HEK293 (cell line): Measurements from ENCODE around the gene ASIC3.

Experiments
- KLF7 ChIP-seq: fragments of 450-650 bp; formaldehyde crosslinking; IDR thresholded peaks from 2 replicates; pipeline ENCODE4 v1.5.1; 2016; ENCODE audit warnings: missing biosample characterization, missing genetic modification characterization, borderline replicate concordance
- SCRT2 ChIP-seq: fragments of 450-650 bp; formaldehyde crosslinking; IDR thresholded peaks from 2 replicates; pipeline ENCODE4 v1.5.1; 2016; ENCODE audit warnings: missing biosample characterization, missing genetic modification characterization
- SETDB1 ChIP-seq: IDR thresholded peaks from one replicate; pipeline ENCODE4 v1.6.1; 2017; ENCODE audit warnings: mild to moderate bottlenecking, low read length, moderate library complexity, mixed read lengths; ENCODE audit not compliant: insufficient read length
- SP2 ChIP-seq: fragments of 450-650 bp; formaldehyde crosslinking; IDR thresholded peaks from 2 replicates; pipeline ENCODE4 v1.5.1; 2016; ENCODE audit warnings: missing biosample characterization, missing genetic modification characterization
- ZBTB7A ChIP-seq: fragments of 450-650 bp; formaldehyde crosslinking; IDR thresholded peaks from 2 replicates; pipeline ENCODE4 v1.5.1; 2016; ENCODE audit warnings: low read depth, missing biosample characterization, missing genetic modification characterization
- ZBTB8A ChIP-seq: fragments of 450-650 bp; formaldehyde crosslinking; IDR thresholded peaks from 2 replicates; pipeline ENCODE4 v1.5.1; 2016; ENCODE audit warnings: missing biosample characterization, missing genetic modification characterization
- ZEB2 ChIP-seq: fragments of 450-650 bp; formaldehyde crosslinking; IDR thresholded peaks from 2 replicates; pipeline ENCODE4 v1.5.1; 2016; ENCODE audit warnings: missing biosample characterization, missing genetic modification characterization
- ZNF169 ChIP-seq: fragments of 450-650 bp; formaldehyde crosslinking; IDR thresholded peaks from 2 replicates; pipeline ENCODE4 v1.5.1; 2016; ENCODE audit warnings: missing biosample characterization, missing genetic modification characterization
- ZNF184 ChIP-seq: fragments of 450-650 bp; IDR thresholded peaks from 2 replicates; pipeline ENCODE4 v1.5.1; 2018; ENCODE audit warnings: missing biosample characterization, mild to moderate bottlenecking, missing genetic modification characterization
- ZNF341 ChIP-seq: fragments of 450-650 bp; formaldehyde crosslinking; IDR thresholded peaks from 2 replicates; pipeline ENCODE4; 2016; ENCODE audit warnings: low read depth, missing biosample characterization, missing genetic modification characterization
- ZNF366 ChIP-seq: fragments of 450-650 bp; formaldehyde crosslinking; conservative IDR thresholded peaks from 2 replicates; pipeline ENCODE4 v1.5.1; 2016; ENCODE audit warnings: missing biosample characterization, missing genetic modification characterization
- ZNF473 ChIP-seq: fragments of 450-650 bp; formaldehyde crosslinking; IDR thresholded peaks from 2 replicates; pipeline ENCODE4 v1.5.1; 2017; ENCODE audit warnings: missing biosample characterization, missing genetic modification characterization
- ZNF48 ChIP-seq: fragments of 450-650 bp; formaldehyde crosslinking; IDR thresholded peaks from 2 replicates; pipeline ENCODE4 v1.5.1; 2016; ENCODE audit warnings: missing biosample characterization, missing genetic modification characterization
- ZNF585B ChIP-seq: fragments of 450-650 bp; formaldehyde crosslinking; IDR thresholded peaks from 2 replicates; pipeline ENCODE4 v1.5.1; 2016; ENCODE audit warnings: missing biosample characterization, missing genetic modification characterization
- ZNF670 ChIP-seq: fragments of 450-650 bp; formaldehyde crosslinking; IDR thresholded peaks from 2 replicates; pipeline ENCODE4 v1.5.1; 2016; ENCODE audit warnings: missing biosample characterization, missing genetic modification characterization, low read depth
- ZNF747 ChIP-seq: fragments of 450-650 bp; formaldehyde crosslinking; IDR thresholded peaks from 2 replicates; pipeline ENCODE4 v1.5.1; 2016; ENCODE audit warnings: missing biosample characterization, missing genetic modification characterization
- ZSCAN16 ChIP-seq: fragments of 450-650 bp; formaldehyde crosslinking; IDR thresholded peaks from 2 replicates; pipeline ENCODE4 v1.5.1; 2016; ENCODE audit warnings: missing biosample characterization, missing genetic modification characterization
- ZSCAN23 ChIP-seq: fragments of 450-650 bp; formaldehyde crosslinking; IDR thresholded peaks from 2 replicates; pipeline ENCODE4 v1.5.1; 2016; ENCODE audit warnings: missing biosample characterization, missing genetic modification characterization
- TF ChIP-seq, protein P1 (sequence below): fragments of 450-650 bp; formaldehyde crosslinking; IDR thresholded peaks from 2 replicates; pipeline ENCODE4 v1.5.1; 2016; ENCODE audit warnings: missing biosample characterization, missing genetic modification characterization, low read depth
- TF ChIP-seq, protein P2 (sequence below): fragments of 450-650 bp; formaldehyde crosslinking; IDR thresholded peaks from 2 replicates; pipeline ENCODE4 v1.5.1; 2016; ENCODE audit warnings: missing biosample characterization, missing genetic modification characterization
- TF ChIP-seq, protein P3 (sequence below): fragments of 450-650 bp; formaldehyde crosslinking; IDR thresholded peaks from 2 replicates; pipeline ENCODE4 v1.5.1; 2016; ENCODE audit warnings: missing biosample characterization, missing genetic modification characterization
- TF ChIP-seq, protein P4 (sequence below): fragments of 450-650 bp; formaldehyde crosslinking; IDR thresholded peaks from 2 replicates; pipeline ENCODE4 v1.5.1; 2017; ENCODE audit warnings: missing biosample characterization, missing genetic modification characterization
- TF ChIP-seq, protein P5 (sequence below): fragments of 450-650 bp; IDR thresholded peaks from 2 replicates; pipeline ENCODE4 v1.5.1; 2018; ENCODE audit warnings: missing biosample characterization, missing genetic modification characterization
- TF ChIP-seq, protein P6 (sequence below): fragments of 450-650 bp; formaldehyde crosslinking; IDR thresholded peaks from 2 replicates; pipeline ENCODE4 v1.5.1; 2016; ENCODE audit warnings: missing biosample characterization, missing genetic modification characterization
- TF ChIP-seq, protein P7 (sequence below): fragments of 450-650 bp; IDR thresholded peaks from 2 replicates; pipeline ENCODE4 v1.5.1; 2018; ENCODE audit warnings: missing biosample characterization, mild to moderate bottlenecking, missing genetic modification characterization
- TF ChIP-seq, protein P8 (sequence below): IDR thresholded peaks from 2 replicates; pipeline ENCODE4 v1.6.1; 2011; ENCODE audit warnings: mild to moderate bottlenecking, low read depth, low read length, borderline replicate concordance
- TF ChIP-seq, protein P9 (sequence below): sonication (generic); formaldehyde crosslinking; IDR thresholded peaks from 2 replicates; pipeline ENCODE4 v1.8.1; 2022; ENCODE audit warnings: mild to moderate bottlenecking, moderate library complexity, missing genetic modification reagents

ASIC3 gene

DNA sequence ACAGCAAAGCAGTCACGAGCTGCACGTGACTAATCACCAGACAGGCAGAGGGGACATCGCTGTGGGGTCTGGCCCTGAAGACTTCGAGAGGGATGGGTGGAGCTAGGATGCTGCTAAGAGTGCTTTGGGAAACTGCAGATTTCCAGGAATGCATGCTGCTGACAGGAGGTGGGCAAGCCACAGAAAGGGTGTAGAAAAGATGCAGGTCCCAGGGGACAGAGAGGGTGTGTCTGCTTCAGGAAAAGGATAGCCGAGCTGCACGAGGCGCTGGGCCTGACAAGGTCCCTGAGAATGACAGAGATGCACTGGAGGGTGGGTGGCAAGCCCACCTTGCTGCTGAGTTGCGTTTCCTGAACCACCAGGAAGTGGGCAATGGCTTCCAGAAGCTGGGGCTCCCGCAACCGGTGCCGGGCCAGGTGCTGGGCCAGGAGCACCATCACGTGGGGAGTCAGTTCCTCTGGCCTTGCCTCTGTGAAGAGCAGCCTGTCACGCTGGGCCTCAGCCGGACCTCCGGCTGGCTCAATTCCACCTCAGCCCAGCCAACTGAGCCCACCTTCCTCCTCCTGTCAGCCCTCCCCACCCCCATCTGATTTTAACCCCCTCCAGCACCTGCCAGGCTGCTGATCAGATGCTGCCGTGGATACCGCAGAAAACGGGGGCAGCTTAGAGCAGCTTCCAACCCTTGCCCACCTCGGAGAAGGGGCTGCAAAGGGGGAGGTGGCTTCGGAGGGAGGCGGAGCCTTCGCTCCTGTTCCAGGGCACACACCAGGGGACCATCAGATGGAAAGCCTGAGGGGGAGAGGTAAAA, 30.1 kb downstream of the ASIC3 start (continued):
- TF ChIP-seq, protein P1, sequence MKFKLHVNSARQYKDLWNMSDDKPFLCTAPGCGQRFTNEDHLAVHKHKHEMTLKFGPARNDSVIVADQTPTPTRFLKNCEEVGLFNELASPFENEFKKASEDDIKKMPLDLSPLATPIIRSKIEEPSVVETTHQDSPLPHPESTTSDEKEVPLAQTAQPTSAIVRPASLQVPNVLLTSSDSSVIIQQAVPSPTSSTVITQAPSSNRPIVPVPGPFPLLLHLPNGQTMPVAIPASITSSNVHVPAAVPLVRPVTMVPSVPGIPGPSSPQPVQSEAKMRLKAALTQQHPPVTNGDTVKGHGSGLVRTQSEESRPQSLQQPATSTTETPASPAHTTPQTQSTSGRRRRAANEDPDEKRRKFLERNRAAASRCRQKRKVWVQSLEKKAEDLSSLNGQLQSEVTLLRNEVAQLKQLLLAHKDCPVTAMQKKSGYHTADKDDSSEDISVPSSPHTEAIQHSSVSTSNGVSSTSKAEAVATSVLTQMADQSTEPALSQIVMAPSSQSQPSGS (tag by site-specific recombination), result no peak
- no peak for TF ChIP-seq ZBTB8A (tag by site-specific recombination)
- 0 out of 2 replicates have a peak, but pooled peaks have one; percentile 39 for TF ChIP-seq SCRT2
- TF ChIP-seq, protein P2, sequence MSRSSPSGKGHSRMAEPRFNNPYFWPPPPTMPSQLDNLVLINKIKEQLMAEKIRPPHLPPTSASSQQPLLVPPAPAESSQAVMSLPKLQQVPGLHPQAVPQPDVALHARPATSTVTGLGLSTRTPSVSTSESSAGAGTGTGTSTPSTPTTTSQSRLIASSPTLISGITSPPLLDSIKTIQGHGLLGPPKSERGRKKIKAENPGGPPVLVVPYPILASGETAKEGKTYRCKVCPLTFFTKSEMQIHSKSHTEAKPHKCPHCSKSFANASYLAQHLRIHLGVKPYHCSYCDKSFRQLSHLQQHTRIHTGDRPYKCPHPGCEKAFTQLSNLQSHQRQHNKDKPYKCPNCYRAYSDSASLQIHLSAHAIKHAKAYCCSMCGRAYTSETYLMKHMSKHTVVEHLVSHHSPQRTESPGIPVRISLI (tag by site-specific recombination), result no peak
- TF ChIP-seq SP2 (tag by site-specific recombination), result peak; percentile 35; the same call in 1 of the 2 replicates
- peak; percentile 85 for TF ChIP-seq ZNF366 (tag by site-specific recombination)
- TF ChIP-seq ZNF169 (tag by site-specific recombination), result no peak
- TF ChIP-seq ZSCAN16 (tag by site-specific recombination), result no peak
- TF ChIP-seq, protein P3, sequence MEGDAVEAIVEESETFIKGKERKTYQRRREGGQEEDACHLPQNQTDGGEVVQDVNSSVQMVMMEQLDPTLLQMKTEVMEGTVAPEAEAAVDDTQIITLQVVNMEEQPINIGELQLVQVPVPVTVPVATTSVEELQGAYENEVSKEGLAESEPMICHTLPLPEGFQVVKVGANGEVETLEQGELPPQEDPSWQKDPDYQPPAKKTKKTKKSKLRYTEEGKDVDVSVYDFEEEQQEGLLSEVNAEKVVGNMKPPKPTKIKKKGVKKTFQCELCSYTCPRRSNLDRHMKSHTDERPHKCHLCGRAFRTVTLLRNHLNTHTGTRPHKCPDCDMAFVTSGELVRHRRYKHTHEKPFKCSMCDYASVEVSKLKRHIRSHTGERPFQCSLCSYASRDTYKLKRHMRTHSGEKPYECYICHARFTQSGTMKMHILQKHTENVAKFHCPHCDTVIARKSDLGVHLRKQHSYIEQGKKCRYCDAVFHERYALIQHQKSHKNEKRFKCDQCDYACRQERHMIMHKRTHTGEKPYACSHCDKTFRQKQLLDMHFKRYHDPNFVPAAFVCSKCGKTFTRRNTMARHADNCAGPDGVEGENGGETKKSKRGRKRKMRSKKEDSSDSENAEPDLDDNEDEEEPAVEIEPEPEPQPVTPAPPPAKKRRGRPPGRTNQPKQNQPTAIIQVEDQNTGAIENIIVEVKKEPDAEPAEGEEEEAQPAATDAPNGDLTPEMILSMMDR (tag by site-specific recombination), result no peak
- TF ChIP-seq, protein P4, sequence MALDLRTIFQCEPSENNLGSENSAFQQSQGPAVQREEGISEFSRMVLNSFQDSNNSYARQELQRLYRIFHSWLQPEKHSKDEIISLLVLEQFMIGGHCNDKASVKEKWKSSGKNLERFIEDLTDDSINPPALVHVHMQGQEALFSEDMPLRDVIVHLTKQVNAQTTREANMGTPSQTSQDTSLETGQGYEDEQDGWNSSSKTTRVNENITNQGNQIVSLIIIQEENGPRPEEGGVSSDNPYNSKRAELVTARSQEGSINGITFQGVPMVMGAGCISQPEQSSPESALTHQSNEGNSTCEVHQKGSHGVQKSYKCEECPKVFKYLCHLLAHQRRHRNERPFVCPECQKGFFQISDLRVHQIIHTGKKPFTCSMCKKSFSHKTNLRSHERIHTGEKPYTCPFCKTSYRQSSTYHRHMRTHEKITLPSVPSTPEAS, result no peak
- no peak for TF ChIP-seq SETDB1
- TF ChIP-seq ZNF184 (tag by site-specific recombination), result no peak
- TF ChIP-seq, protein P5, sequence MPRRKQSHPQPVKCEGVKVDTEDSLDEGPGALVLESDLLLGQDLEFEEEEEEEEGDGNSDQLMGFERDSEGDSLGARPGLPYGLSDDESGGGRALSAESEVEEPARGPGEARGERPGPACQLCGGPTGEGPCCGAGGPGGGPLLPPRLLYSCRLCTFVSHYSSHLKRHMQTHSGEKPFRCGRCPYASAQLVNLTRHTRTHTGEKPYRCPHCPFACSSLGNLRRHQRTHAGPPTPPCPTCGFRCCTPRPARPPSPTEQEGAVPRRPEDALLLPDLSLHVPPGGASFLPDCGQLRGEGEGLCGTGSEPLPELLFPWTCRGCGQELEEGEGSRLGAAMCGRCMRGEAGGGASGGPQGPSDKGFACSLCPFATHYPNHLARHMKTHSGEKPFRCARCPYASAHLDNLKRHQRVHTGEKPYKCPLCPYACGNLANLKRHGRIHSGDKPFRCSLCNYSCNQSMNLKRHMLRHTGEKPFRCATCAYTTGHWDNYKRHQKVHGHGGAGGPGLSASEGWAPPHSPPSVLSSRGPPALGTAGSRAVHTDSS (tag by site-specific recombination), result no peak
- TF ChIP-seq KLF7 (tag by site-specific recombination), result no peak
- TF ChIP-seq ZSCAN23 (tag by site-specific recombination), result no peak
- TF ChIP-seq, protein P6, sequence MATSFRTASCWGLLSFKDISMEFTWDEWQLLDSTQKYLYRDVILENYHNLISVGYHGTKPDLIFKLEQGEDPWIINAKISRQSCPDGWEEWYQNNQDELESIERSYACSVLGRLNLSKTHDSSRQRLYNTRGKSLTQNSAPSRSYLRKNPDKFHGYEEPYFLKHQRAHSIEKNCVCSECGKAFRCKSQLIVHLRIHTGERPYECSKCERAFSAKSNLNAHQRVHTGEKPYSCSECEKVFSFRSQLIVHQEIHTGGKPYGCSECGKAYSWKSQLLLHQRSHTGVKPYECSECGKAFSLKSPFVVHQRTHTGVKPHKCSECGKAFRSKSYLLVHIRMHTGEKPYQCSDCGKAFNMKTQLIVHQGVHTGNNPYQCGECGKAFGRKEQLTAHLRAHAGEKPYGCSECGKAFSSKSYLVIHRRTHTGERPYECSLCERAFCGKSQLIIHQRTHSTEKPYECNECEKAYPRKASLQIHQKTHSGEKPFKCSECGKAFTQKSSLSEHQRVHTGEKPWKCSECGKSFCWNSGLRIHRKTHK (tag by site-specific recombination), result no peak
- no peak for TF ChIP-seq ZNF473 (tag by site-specific recombination)
- TF ChIP-seq ZNF585B (tag by site-specific recombination), result no peak
- TF ChIP-seq ZBTB7A (tag by site-specific recombination), result peak; percentile 68; the same call in 1 of the 2 replicates
- TF ChIP-seq, protein P7, sequence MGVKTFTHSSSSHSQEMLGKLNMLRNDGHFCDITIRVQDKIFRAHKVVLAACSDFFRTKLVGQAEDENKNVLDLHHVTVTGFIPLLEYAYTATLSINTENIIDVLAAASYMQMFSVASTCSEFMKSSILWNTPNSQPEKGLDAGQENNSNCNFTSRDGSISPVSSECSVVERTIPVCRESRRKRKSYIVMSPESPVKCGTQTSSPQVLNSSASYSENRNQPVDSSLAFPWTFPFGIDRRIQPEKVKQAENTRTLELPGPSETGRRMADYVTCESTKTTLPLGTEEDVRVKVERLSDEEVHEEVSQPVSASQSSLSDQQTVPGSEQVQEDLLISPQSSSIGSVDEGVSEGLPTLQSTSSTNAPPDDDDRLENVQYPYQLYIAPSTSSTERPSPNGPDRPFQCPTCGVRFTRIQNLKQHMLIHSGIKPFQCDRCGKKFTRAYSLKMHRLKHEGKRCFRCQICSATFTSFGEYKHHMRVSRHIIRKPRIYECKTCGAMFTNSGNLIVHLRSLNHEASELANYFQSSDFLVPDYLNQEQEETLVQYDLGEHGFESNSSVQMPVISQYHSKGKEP (tag by site-specific recombination), result peak; percentile 90
- no peak for TF ChIP-seq ZNF670
- TF ChIP-seq ZEB2 (tag by site-specific recombination), result peak; percentile 29; the same call in 1 of the 2 replicates
- TF ChIP-seq, protein P8, sequence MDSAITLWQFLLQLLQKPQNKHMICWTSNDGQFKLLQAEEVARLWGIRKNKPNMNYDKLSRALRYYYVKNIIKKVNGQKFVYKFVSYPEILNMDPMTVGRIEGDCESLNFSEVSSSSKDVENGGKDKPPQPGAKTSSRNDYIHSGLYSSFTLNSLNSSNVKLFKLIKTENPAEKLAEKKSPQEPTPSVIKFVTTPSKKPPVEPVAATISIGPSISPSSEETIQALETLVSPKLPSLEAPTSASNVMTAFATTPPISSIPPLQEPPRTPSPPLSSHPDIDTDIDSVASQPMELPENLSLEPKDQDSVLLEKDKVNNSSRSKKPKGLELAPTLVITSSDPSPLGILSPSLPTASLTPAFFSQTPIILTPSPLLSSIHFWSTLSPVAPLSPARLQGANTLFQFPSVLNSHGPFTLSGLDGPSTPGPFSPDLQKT, result no peak
- TF ChIP-seq ZNF48, result no peak
- TF ChIP-seq, protein P9, sequence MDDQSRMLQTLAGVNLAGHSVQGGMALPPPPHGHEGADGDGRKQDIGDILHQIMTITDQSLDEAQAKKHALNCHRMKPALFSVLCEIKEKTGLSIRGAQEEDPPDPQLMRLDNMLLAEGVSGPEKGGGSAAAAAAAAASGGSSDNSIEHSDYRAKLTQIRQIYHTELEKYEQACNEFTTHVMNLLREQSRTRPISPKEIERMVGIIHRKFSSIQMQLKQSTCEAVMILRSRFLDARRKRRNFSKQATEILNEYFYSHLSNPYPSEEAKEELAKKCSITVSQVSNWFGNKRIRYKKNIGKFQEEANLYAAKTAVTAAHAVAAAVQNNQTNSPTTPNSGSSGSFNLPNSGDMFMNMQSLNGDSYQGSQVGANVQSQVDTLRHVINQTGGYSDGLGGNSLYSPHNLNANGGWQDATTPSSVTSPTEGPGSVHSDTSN, result no peak
- TF ChIP-seq ZNF747 (tag by site-specific recombination), result no peak
- peak; percentile 24; the same call in 1 of the 2 replicates for TF ChIP-seq ZNF341 (tag by site-specific recombination)
